Tibial nerve (tissue), 4 donors: ENCODE results near the gene SNX1. TPM values are rescaled to one million over a fixed set of nuclear protein-coding genes. Genes with fewer than 3 reads are reported as not detected.
"Not testable (repeated sequence)": the region's sequence is repeated elsewhere in the genome, so short reads cannot be mapped to it uniquely, and the experiment has no call there.

Experiments
- DNase-seq, 2 donors: peaks; one replicate each; pipeline ENCODE4 v3.0.0-alpha.2; 2019; ENCODE audit warnings: low spot score in 2 of 2
- H3K27ac ChIP-seq, 4 donors: fragments of 200-600 bp; sonication (generic) in 3 of 4; one replicate each; pipeline ENCODE4 v1.5.1; 2017 to 2019; ENCODE audit warnings: mild to moderate bottlenecking in 1 of 4
- H3K27me3 ChIP-seq, 2 donors: fragments of 200-600 bp; sonication (generic) in 1 of 2; one replicate each; pipeline versions ENCODE4 v1.5.1 to v1.6.0; 2017 to 2019
- H3K36me3 ChIP-seq, 3 donors: fragments of 200-600 bp; sonication (generic); one replicate each; pipeline ENCODE4 v1.5.1; 2018 to 2019
- H3K4me1 ChIP-seq, 4 donors: fragments of 200-600 bp; sonication (generic) in 3 of 4; one replicate each; pipeline ENCODE4 v1.5.1; 2017 to 2019
- H3K4me3 ChIP-seq, 4 donors: fragments of 200-600 bp; sonication (generic) in 3 of 4; one replicate each; pipeline ENCODE4 v1.5.1; 2017 to 2019; ENCODE audit warnings: mild to moderate bottlenecking in 1 of 4, moderate library complexity in 1 of 4
- H3K9me3 ChIP-seq, 4 donors: fragments of 200-600 bp; sonication (generic) in 3 of 4; one replicate each; pipeline ENCODE4 v1.5.1; 2017 to 2019
- EP300 ChIP-seq, 2 donors: sonication (generic); formaldehyde crosslinking; IDR thresholded peaks; one replicate each; pipeline ENCODE4 v1.6.1; 2017; ENCODE audit warnings: antibody characterized with exemption in 2 of 2, mild to moderate bottlenecking in 1 of 2
- POLR2A ChIP-seq, 2 donors: fragments of 450-650 bp; IDR thresholded peaks; one replicate each; pipeline ENCODE4 v1.6.1; 2017; ENCODE audit warnings: antibody characterized with exemption in 2 of 2, mild to moderate bottlenecking in 2 of 2, moderate library complexity in 2 of 2
- WGBS, 2 donors: methylation state at CpG; one replicate each; pipeline ENCODE4 v1.1.5; 2018; 5-methylcytosine and 5-hydroxymethylcytosine counted together
- total RNA-seq, 4 donors: library from RNA; depleted of rRNA; stranded (reverse); fragments of >200 nt; gene quantifications; one replicate each; pipeline ENCODE4 v1.1.0, GENCODE V29; 2016
- TF ChIP-seq, protein P1 (sequence below), 5 experiments: fragments of 200-600 bp in 3 of 5; fragments of 450-650 bp in 2 of 5; sonication (generic) in 3 of 5; IDR thresholded peaks; one replicate each; pipeline ENCODE4 v1.5.1; 2016 to 2019; ENCODE audit warnings: antibody characterized with exemption in 5 of 5, mild to moderate bottlenecking in 3 of 5, moderate library complexity in 2 of 5

SNX1 gene
- total RNA-seq, 4 donors from 2014 or later = 102 to 128 (median 108) TPM

DNA sequence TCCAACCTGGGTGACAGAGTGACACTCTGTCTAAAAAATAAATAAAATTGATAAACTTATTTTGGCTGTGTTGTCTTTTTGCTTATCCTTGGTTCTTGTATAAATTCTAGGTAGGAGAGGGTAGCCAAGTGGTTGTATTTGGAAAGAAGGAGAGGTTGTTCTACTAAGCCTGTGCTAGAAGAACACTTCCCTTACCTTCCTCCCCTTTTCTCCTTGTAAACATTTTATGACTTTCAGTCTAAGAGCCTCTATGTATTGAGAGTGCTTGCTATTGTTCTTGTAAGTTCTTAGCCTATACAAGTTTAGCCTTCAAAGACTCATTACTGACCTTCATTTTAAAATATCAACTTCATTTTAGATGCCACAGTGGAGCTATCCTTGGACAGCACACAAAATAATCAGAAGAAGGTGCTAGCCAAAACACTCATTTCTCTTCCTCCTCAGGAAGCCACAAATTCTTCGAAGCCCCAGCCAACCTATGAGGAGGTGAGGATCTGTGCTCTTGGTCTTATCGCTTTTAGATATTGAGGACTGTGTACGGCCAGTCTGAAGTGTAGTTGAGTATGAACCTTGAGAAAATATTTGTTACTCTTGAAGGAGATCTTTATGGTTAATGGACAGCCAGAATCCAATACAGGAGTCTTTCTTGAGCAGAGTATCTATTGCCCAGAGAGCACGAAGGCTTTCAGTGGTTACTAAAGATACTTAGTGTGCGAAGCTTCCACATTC, 22.1 kb downstream of the SNX1 start:
- Histone ChIP-seq H3K36me3 (peaks cover 0 to 90% (median 2%) of the 10 kb centered on the region in 3 donors), H3K27me3 (no peaks in the 10 kb centered on the region), H3K4me1 (peaks cover 0 to 15% (median 6%) of the 10 kb centered on the region in 4 donors), H3K9me3 (no peaks in the 10 kb centered on the region), H3K4me3 (no peak overlapping the region), H3K27ac (no peak overlapping the region)
- WGBS, 2 donors = 94 to 96% methylated on average over 5 of the region's 5 CpGs
- TF ChIP-seq, protein P1, sequence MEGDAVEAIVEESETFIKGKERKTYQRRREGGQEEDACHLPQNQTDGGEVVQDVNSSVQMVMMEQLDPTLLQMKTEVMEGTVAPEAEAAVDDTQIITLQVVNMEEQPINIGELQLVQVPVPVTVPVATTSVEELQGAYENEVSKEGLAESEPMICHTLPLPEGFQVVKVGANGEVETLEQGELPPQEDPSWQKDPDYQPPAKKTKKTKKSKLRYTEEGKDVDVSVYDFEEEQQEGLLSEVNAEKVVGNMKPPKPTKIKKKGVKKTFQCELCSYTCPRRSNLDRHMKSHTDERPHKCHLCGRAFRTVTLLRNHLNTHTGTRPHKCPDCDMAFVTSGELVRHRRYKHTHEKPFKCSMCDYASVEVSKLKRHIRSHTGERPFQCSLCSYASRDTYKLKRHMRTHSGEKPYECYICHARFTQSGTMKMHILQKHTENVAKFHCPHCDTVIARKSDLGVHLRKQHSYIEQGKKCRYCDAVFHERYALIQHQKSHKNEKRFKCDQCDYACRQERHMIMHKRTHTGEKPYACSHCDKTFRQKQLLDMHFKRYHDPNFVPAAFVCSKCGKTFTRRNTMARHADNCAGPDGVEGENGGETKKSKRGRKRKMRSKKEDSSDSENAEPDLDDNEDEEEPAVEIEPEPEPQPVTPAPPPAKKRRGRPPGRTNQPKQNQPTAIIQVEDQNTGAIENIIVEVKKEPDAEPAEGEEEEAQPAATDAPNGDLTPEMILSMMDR (IDR thresholded peaks at IDR 0.05) = no peak
- no peak for TF ChIP-seq POLR2A (IDR thresholded peaks at IDR 0.05)
- TF ChIP-seq EP300 (IDR thresholded peaks at IDR 0.05) = no peak
- DNase-seq = no peak

DNA sequence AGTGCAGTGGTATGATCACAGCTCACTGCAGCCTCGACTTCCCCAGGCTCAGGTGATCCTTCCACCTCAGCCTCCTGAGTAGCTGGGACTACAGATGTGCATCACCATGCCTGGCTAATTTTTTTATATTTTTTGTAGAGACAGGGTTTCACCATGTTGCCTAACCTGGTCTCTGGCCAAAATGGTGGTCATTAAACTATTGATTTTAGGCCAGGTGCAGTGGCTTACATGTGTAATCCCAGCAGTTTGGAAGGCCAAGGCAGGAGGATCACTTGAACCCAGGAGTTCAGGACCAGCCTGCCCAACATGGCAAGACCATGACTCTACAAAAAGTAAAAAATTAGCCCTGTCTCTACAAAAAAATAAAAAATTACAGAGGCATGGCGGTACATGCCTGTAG, 24.5 kb downstream of the SNX1 start:
- Histone ChIP-seq H3K4me1 (peaks cover 0 to 17% (median 3%) of the 10 kb centered on the region in 4 donors), H3K36me3 (peaks cover 0 to 87% (median 2%) of the 10 kb centered on the region in 3 donors)
- not testable (repeated sequence) for H3K4me3 ChIP-seq, H3K27ac ChIP-seq, H3K9me3 ChIP-seq, DNase-seq, H3K27me3 ChIP-seq
- 94 to 97% methylated on average over 2 of the region's 2 CpGs for WGBS, 2 donors

DNA sequence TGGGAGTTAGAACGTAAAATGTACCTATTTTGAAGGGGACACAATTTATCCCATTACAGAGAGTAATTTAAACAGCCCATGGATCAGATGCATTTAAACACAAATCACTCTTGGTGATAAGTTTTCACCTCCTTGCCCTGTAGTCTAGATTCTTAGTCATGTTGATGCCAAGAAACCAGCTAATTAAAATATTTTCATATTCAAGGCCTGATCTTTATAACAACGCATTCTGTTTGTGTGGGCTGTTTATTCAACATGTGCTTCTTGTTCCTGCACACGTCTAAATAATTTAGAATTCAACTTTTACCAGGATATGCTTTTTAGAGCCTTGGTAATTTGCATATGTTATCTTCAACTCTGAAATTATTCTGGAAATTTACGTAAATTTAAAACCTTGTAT, 25.8 kb downstream of the SNX1 start:
- H3K4me3 ChIP-seq = no peak overlapping the region
- H3K4me1 ChIP-seq = peaks cover 0 to 25% (median 9%) of the 10 kb centered on the region in 4 donors
- peaks cover 0 to 83% (median 2%) of the 10 kb centered on the region in 3 donors for H3K36me3 ChIP-seq
- no peak for TF ChIP-seq POLR2A (IDR thresholded peaks at IDR 0.05)
- no peak for TF ChIP-seq EP300 (IDR thresholded peaks at IDR 0.05)
- TF ChIP-seq, protein P1 (IDR thresholded peaks at IDR 0.05) = no peak
- no peaks in the 10 kb centered on the region for H3K27me3 ChIP-seq
- DNase-seq = no peak
- no peaks in the 10 kb centered on the region for H3K9me3 ChIP-seq
- 65 to 74% methylated on average over 4 of the region's 4 CpGs for WGBS, 2 donors
- H3K27ac ChIP-seq = no peak overlapping the region

DNA sequence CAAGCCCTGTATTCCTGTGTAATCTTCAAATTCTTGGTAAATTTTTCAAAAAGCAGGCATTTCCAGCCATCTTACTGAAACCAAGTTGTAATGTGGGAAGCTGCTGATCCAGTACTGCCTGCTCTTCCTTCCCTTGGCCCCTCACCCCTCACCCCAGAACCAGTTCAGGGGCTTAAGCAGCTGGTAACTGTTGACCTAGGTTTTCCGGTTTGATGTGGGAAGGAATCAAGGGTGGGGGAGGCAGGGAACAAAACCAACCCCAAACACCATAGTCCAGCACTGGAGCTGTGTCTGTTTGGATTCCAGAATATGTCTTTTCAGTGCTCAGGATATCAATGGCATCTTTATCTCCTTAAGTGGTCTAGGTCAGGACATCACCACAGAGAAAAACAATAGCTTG, 26.7 kb downstream of the SNX1 start:
- DNase-seq = no peak
- Histone ChIP-seq H3K9me3 (no peaks in the 10 kb centered on the region), H3K4me1 (peaks cover 0 to 30% (median 10%) of the 10 kb centered on the region in 4 donors), H3K36me3 (peaks cover 0 to 83% (median 2%) of the 10 kb centered on the region in 3 donors), H3K27me3 (no peaks in the 10 kb centered on the region), H3K4me3 (no peak overlapping the region), H3K27ac (peak overlapping the region; percentile 41 to 88 (median 60))
- TF ChIP-seq, protein P1 (IDR thresholded peaks at IDR 0.05) = no peak
- TF ChIP-seq EP300 (IDR thresholded peaks at IDR 0.05) (no peak), POLR2A (IDR thresholded peaks at IDR 0.05) (no peak)
- 33 to 38% methylated on average over 1 of the region's 1 CpG for WGBS, 2 donors

DNA sequence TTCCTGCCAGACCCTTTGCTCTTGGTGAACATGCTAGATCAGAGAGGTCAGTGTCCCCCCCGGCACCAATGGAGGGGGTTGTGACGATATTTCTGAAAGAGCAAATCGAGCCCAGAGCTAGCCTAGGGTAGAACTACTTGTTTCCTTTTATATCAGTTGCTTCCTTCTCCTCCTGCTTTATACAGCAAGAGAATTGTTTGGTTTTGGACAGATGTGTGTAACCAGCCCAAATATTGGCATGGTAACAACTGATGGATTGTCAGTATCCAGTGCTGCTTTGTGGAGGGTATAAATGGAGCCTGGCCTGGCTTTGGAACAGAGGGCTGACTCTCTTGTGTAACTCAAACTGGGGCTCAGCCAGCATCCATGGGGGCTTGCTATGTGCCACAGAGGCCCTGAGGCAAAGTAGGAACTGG, 27.2 kb downstream of the SNX1 start:
- Histone ChIP-seq H3K4me1 (peaks cover 0 to 30% (median 10%) of the 10 kb centered on the region in 4 donors), H3K27ac (peak overlapping the region in 3 of 4 donors; percentile 41 to 88 (median 66)), H3K9me3 (no peaks in the 10 kb centered on the region), H3K36me3 (peaks cover 0 to 83% (median 1%) of the 10 kb centered on the region in 3 donors), H3K4me3 (no peak overlapping the region), H3K27me3 (no peaks in the 10 kb centered on the region)
- 49 to 56% methylated on average over 3 of the region's 3 CpGs for WGBS, 2 donors
- TF ChIP-seq POLR2A (IDR thresholded peaks at IDR 0.05) (no peak), EP300 (IDR thresholded peaks at IDR 0.05) (peak in 1 of 2 donors; percentile 47)
- TF ChIP-seq, protein P1 (IDR thresholded peaks at IDR 0.05) = no peak
- no peak for DNase-seq
